ENCODE results near the gene MEOX2.

DNA sequence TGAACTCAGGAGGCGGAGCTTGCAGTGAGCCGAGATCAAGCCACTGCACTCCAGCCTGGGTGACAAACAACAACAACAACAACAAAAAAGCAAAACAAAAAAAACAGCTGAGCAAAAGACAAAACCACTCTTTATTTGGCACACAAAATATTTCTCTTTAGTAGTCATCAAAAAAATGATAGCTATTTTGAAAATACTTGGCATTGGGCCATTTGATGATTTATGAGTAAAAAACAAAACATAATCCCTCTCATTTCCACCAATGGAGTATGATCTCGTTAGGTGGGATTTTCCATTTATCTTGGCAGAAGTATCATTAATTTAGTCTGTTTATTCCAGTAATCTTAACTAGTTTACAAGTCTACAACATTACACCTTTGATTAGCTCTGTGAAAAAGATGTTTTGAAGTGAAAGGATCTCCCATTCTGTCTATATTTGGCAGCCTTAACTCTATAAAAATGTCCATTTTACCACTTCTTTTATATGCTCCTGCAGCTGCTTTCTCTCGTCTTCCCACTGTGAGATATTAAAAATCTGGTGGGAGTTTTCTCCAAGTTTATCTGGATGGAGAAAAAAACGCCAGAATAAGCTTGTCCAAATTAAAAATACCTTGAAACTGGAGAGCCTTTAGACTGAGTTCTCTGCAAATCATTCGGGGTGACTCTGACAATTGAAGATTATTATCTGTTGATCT, 65.8 kb downstream of the MEOX2 start:
- TF ChIP-seq, protein P1, sequence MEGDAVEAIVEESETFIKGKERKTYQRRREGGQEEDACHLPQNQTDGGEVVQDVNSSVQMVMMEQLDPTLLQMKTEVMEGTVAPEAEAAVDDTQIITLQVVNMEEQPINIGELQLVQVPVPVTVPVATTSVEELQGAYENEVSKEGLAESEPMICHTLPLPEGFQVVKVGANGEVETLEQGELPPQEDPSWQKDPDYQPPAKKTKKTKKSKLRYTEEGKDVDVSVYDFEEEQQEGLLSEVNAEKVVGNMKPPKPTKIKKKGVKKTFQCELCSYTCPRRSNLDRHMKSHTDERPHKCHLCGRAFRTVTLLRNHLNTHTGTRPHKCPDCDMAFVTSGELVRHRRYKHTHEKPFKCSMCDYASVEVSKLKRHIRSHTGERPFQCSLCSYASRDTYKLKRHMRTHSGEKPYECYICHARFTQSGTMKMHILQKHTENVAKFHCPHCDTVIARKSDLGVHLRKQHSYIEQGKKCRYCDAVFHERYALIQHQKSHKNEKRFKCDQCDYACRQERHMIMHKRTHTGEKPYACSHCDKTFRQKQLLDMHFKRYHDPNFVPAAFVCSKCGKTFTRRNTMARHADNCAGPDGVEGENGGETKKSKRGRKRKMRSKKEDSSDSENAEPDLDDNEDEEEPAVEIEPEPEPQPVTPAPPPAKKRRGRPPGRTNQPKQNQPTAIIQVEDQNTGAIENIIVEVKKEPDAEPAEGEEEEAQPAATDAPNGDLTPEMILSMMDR (IDR thresholded peaks at IDR 0.05; ENCODE audit: low read length): no peak
- TF ChIP-seq EZH2 (optimal IDR thresholded peaks at IDR 0.05; ENCODE audit: low read depth, low read length) (no peak), EZH2phosphoT487 (IDR thresholded peaks at IDR 0.05; ENCODE audit: low read length) (no peak)

All from MM.1S (cell line).